HepG2 (cell line): ENCODE measurements around the gene LHPP. TPM values are rescaled to one million over a fixed set of nuclear protein-coding genes. Genes with fewer than 3 reads are reported as not detected.

ENCODE experiments used
- ATAC-seq: fragments of 200-7000 bp; cut with Tn5 transposase; 3 replicates; pipeline ENCODE4 v1.9.1; 2020; ENCODE audit warnings: mild to moderate bottlenecking, moderate library complexity
- BruUV-seq: library from RNA; stranded (reverse); fragments of 400-500 nt; replicated peaks from 2 replicates; lab custom pipeline; 2021; lab: Mats Ljungman, UMichigan
- CTCF ChIA-PET: fragments of 300-600 bp; formaldehyde crosslinking; extraction: SDS; loops from one replicate; lab custom pipeline; 2021; ENCODE audit warnings: low total read pairs, inconsistent platforms, low intra/inter-chr PET ratio; lab: Yijun Ruan, JAX
- POLR2A ChIA-PET: fragments of 350-600 bp; sonication (Branson Sonifier 250); formaldehyde crosslinking; loops from one replicate; lab custom pipeline; 2020; ENCODE audit warnings: antibody characterized with exemption, inconsistent platforms; lab: Yijun Ruan, JAX
- DNase-seq: peaks from one replicate; pipeline ENCODE4 v3.0.0-alpha.2; 2015; ENCODE audit warnings: low spot score
- FAIRE-seq: peaks from 3 replicates; lab custom pipeline; 2011; peaks lifted over from hg19 to GRCh38; lab: Jason Lieb, UNC
- H2AFZ ChIP-seq: one replicate; pipeline ENCODE4 v1.6.1; 2011; ENCODE audit warnings: low read length, inconsistent platforms
- H3K27ac ChIP-seq: fragments of 300-600 bp; 3 replicates; pipeline ENCODE4 v1.8.0; 2011; ENCODE audit warnings: mixed run types, mild to moderate bottlenecking, mixed read lengths, low read length, inconsistent platforms; ENCODE audit not compliant: insufficient read depth; ENCODE audit errors: extremely low read length
- H3K27me3 ChIP-seq, 2 experiments: fragments of 200-600 bp in 1 of 2; 2 replicates in 1 of 2; 3 replicates in 1 of 2; pipeline versions ENCODE4 v1.6.0 to v1.8.0; 2011; ENCODE audit warnings: low read length in 2 of 2, mild to moderate bottlenecking in 2 of 2, moderate library complexity in 2 of 2, inconsistent platforms in 1 of 2; ENCODE audit not compliant: insufficient read depth in 2 of 2, control insufficient read depth in 1 of 2
- H3K36me3 ChIP-seq, 2 experiments: fragments of 200-600 bp in 1 of 2; replicated peaks in 1 of 2; 2 replicates in 1 of 2; 3 replicates in 1 of 2; pipeline versions ENCODE4 v1.5.1 to v1.8.0; 2011; ENCODE audit warnings: low read length in 2 of 2, inconsistent platforms in 1 of 2; ENCODE audit not compliant: insufficient read depth in 2 of 2, control insufficient read depth in 1 of 2
- H3K4me1 ChIP-seq: 2 replicates; pipeline ENCODE4 v1.5.1; 2012; ENCODE audit warnings: low read length, inconsistent platforms; ENCODE audit not compliant: insufficient read depth
- H3K4me2 ChIP-seq: 2 replicates; pipeline ENCODE4 v1.6.0; 2011; ENCODE audit warnings: low read depth, low read length, inconsistent platforms
- H3K4me3 ChIP-seq, 3 experiments: fragments of 200-600 bp in 1 of 3; sonication (generic), shearing (Covaris generic) in 1 of 3; replicated peaks in 1 of 3; 2 replicates each; pipeline ENCODE4 v1.5.1; 2011 to 2016; ENCODE audit warnings: low read length in 3 of 3, inconsistent platforms in 2 of 3, low read depth in 2 of 3, mild to moderate bottlenecking in 2 of 3, control low read depth in 1 of 3, mixed read lengths in 1 of 3; ENCODE audit not compliant: insufficient read depth in 1 of 3
- H3K79me2 ChIP-seq: one replicate; pipeline ENCODE4 v1.6.1; 2011; ENCODE audit warnings: low read length, inconsistent platforms; ENCODE audit not compliant: insufficient read depth
- H3K9ac ChIP-seq: 2 replicates; pipeline ENCODE4 v1.6.0; 2011; ENCODE audit warnings: mild to moderate bottlenecking, low read depth, low read length, inconsistent platforms; ENCODE audit not compliant: insufficient read depth
- H3K9me3 ChIP-seq: 2 replicates; pipeline ENCODE4 v1.5.1; 2012; ENCODE audit warnings: mild to moderate bottlenecking, low read length
- H4K20me1 ChIP-seq: 2 replicates; pipeline ENCODE4 v1.6.0; 2011; ENCODE audit warnings: inconsistent platforms, mild to moderate bottlenecking, low read length, moderate library complexity; ENCODE audit not compliant: insufficient read depth
- KDM2A ChIP-seq: sonication (generic); formaldehyde crosslinking; IDR thresholded peaks from 2 replicates; pipeline ENCODE4 v1.4.0; 2020; ENCODE audit warnings: low read depth, missing genetic modification reagents, borderline replicate concordance
- KLF11 ChIP-seq: IDR thresholded peaks from 2 replicates; pipeline ENCODE4 v1.6.1; 2016; ENCODE audit warnings: missing compliant biosample characterization
- MEIS1 ChIP-seq: sonication (generic); formaldehyde crosslinking; IDR thresholded peaks from 2 replicates; pipeline ENCODE4 v1.9.0; 2021; ENCODE audit warnings: mild to moderate bottlenecking, missing genetic modification reagents, moderate library complexity, borderline replicate concordance
- NBN ChIP-seq: fragments of 450-650 bp; conservative IDR thresholded peaks from 2 replicates; pipeline ENCODE4 v1.6.1; 2017
- NKX3-1 ChIP-seq: sonication (generic); formaldehyde crosslinking; IDR thresholded peaks from 2 replicates; pipeline ENCODE4 v1.5.0; 2020; ENCODE audit warnings: missing genetic modification reagents
- PITX1 ChIP-seq: sonication (generic); formaldehyde crosslinking; IDR thresholded peaks from 2 replicates; pipeline ENCODE4 v1.5.1; 2020; ENCODE audit warnings: mild to moderate bottlenecking, missing genetic modification reagents
- RNF2 ChIP-seq: fragments of 450-650 bp; conservative IDR thresholded peaks from 2 replicates; pipeline ENCODE4 v1.6.1; 2016; ENCODE audit warnings: low read depth
- SCMH1 ChIP-seq: sonication (generic); formaldehyde crosslinking; IDR thresholded peaks from 2 replicates; pipeline ENCODE4 v1.9.0; 2021; ENCODE audit warnings: missing genetic modification reagents, mild to moderate bottlenecking, borderline replicate concordance
- SMARCC2 ChIP-seq: fragments of 450-650 bp; IDR thresholded peaks from 2 replicates; pipeline ENCODE4 v1.6.1; 2017; ENCODE audit warnings: antibody characterized with exemption, mild to moderate bottlenecking
- YEATS2 ChIP-seq: sonication (generic); formaldehyde crosslinking; IDR thresholded peaks from 2 replicates; pipeline ENCODE4 v1.4.0; 2020; ENCODE audit warnings: missing genetic modification reagents, borderline replicate concordance
- ZFAT ChIP-seq: sonication (generic); formaldehyde crosslinking; conservative IDR thresholded peaks from 2 replicates; pipeline ENCODE4 v1.8.1; 2023; ENCODE audit warnings: missing genetic modification reagents, inconsistent platforms
- ZNF296 ChIP-seq: sonication (generic); formaldehyde crosslinking; conservative IDR thresholded peaks from 2 replicates; pipeline ENCODE4 v1.5.0; 2020; ENCODE audit warnings: mild to moderate bottlenecking, missing genetic modification reagents
- ZNF557 ChIP-seq: sonication (generic); formaldehyde crosslinking; IDR thresholded peaks from 2 replicates; pipeline ENCODE4 v1.4.0; 2020; ENCODE audit warnings: missing genetic modification reagents
- ZNF746 ChIP-seq: sonication (generic); formaldehyde crosslinking; IDR thresholded peaks from 2 replicates; pipeline ENCODE4 v1.8.0; 2022; ENCODE audit warnings: mild to moderate bottlenecking, missing genetic modification reagents
- ZNF768 ChIP-seq: sonication (generic); formaldehyde crosslinking; IDR thresholded peaks from 2 replicates; pipeline ENCODE4 v1.4.0; 2020; ENCODE audit warnings: missing genetic modification reagents
- ZSCAN30 ChIP-seq: sonication (generic); formaldehyde crosslinking; IDR thresholded peaks from 2 replicates; pipeline ENCODE4 v1.5.0; 2020; ENCODE audit warnings: mild to moderate bottlenecking, missing genetic modification reagents
- WGBS: methylation state at CpG from one replicate; pipeline ENCODE4 v1.1.6; 2017; ENCODE audit warnings: low lambda C conversion rate; 5-methylcytosine and 5-hydroxymethylcytosine counted together
- in situ Hi-C: cut with HindIII; loops from 2 replicates; pipeline ENCODE4 v1.10.0; 2017; ENCODE audit warnings: low pct_unique_long_range_greater_than_20kb; ENCODE audit not compliant: extremely low pct_ligation_motif_present
- intact Hi-C: fragments of 100-400 bp; cut with micrococcal nuclease; formaldehyde crosslinking; loops from one replicate; pipeline ENCODE4 v1.10.0; 2022; ENCODE audit not compliant: unreplicated experiment
- polyA plus RNA-seq, 8 experiments: library from polyadenylated mRNA; depleted of rRNA in 3 of 8; stranded (reverse) in 7 of 8; unstranded in 1 of 8; fragments of >200 nt; fragmentation: Illumina TruSeq in 4 of 8; extraction: Trizol in 4 of 8; gene quantifications; 2 replicates each; pipeline versions ENCODE4 v1.2.1 to v1.2.3, GENCODE V29; 2011 to 2016; ENCODE audit warnings: low read depth in 4 of 8, missing spikeins in 1 of 8, mixed read lengths in 1 of 8; ENCODE audit not compliant: insufficient read depth in 1 of 8
- total RNA-seq, 5 experiments: library from RNA; depleted of rRNA; stranded (reverse); fragments of >200 nt; fragmentation: Illumina TruSeq; extraction: Trizol; gene quantifications; 2 replicates each; pipeline ENCODE4 v1.2.3, GENCODE V29; 2016; ENCODE audit warnings: low read depth in 1 of 5
- TF ChIP-seq, protein P1 (sequence below): fragments of 450-650 bp; IDR thresholded peaks from 2 replicates; pipeline ENCODE4 v1.6.1; 2016
- TF ChIP-seq, protein P2 (sequence below): sonication (generic); formaldehyde crosslinking; IDR thresholded peaks from 2 replicates; pipeline ENCODE4 v1.4.0; 2020; ENCODE audit warnings: missing genetic modification reagents

The LHPP gene
- total and polyA plus RNA-seq, 2 of the 13 experiments (the other 11 are each of a cell fraction or from before 2014, with no cell fraction given) = 5.2 to 13.1 TPM

DNA sequence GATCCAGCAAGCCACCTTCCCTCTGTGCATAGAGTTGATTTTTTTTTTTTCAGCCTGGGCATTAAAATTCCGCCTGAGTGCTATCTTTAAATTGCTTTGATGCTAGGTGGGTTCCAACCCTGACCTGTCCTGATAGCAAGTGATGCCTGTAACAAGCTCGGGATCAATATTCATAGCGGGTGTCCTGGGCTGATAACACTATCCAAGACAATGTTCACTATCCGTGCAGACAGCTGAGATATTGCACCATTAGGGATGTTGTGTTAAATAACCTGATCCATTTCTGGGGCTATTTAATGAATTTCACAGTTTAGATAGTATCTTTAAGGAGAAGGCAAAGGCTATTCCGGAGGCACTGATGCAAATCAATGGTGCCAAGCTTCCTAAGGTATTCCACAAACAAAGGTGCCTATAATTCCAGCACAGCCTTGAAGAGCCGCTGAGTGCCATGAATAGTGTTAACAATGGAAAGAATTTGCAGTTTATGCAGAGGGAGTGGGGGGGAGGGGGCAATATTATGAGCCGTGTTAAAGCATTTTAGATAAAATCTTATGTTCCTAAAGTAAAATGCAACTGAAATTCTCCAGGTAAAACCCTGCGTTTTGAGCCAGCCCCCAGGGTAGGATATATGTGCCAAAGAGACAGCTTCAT is 7.5 kb upstream of the LHPP start:
- POLR2A ChIA-PET = interaction anchor here (0.6 kb wide), 1 partner anchor 1500 kb away, joined by 3 read pairs; the partner anchor contains the start of gene C10orf88
- no peak overlapping the region for H3K27ac ChIP-seq
- no peak for DNase-seq
- no peaks in the 10 kb centered on the region for H4K20me1 ChIP-seq
- H3K79me2 ChIP-seq = no peaks in the 10 kb centered on the region
- H3K4me2 ChIP-seq = no peak overlapping the region
- H3K4me1 ChIP-seq = peaks cover 20% of the 10 kb centered on the region
- H2AFZ ChIP-seq = no peak overlapping the region
- H3K9me3 ChIP-seq = no peaks in the 10 kb centered on the region
- H3K4me3 ChIP-seq = no peak overlapping the region
- intact Hi-C loops = no loop called here
- TF ChIP-seq NKX3-1 (CRISPR knock-in tag) (no peak), YEATS2 (CRISPR knock-in tag) (no peak), SMARCC2 (no peak), NBN (no peak), ZFAT (CRISPR knock-in tag) (no peak), SCMH1 (CRISPR knock-in tag) (no peak), KDM2A (CRISPR knock-in tag) (no peak), ZNF746 (CRISPR knock-in tag) (no peak), RNF2 (no peak), ZNF557 (CRISPR knock-in tag) (no peak), ZSCAN30 (CRISPR knock-in tag) (no peak), PITX1 (CRISPR knock-in tag) (no peak), MEIS1 (CRISPR knock-in tag) (no peak), ZNF768 (CRISPR knock-in tag) (no peak), KLF11 (CRISPR knock-in tag) (no peak), ZNF296 (no peak)
- TF ChIP-seq, protein P1, sequence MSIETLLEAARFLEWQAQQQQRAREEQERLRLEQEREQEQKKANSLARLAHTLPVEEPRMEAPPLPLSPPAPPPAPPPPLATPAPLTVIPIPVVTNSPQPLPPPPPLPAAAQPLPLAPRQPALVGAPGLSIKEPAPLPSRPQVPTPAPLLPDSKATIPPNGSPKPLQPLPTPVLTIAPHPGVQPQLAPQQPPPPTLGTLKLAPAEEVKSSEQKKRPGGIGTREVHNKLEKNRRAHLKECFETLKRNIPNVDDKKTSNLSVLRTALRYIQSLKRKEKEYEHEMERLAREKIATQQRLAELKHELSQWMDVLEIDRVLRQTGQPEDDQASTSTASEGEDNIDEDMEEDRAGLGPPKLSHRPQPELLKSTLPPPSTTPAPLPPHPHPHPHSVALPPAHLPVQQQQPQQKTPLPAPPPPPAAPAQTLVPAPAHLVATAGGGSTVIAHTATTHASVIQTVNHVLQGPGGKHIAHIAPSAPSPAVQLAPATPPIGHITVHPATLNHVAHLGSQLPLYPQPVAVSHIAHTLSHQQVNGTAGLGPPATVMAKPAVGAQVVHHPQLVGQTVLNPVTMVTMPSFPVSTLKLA = no peak
- TF ChIP-seq, protein P2, sequence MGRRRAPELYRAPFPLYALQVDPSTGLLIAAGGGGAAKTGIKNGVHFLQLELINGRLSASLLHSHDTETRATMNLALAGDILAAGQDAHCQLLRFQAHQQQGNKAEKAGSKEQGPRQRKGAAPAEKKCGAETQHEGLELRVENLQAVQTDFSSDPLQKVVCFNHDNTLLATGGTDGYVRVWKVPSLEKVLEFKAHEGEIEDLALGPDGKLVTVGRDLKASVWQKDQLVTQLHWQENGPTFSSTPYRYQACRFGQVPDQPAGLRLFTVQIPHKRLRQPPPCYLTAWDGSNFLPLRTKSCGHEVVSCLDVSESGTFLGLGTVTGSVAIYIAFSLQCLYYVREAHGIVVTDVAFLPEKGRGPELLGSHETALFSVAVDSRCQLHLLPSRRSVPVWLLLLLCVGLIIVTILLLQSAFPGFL (CRISPR knock-in tag) = no peak
- TF ChIP-seq, all 625 proteins: peak for 0
- CTCF ChIA-PET = no interaction called here
- in situ Hi-C loops = no loop called here
- BruUV-seq = no TSS peak
- ATAC-seq (no peak), FAIRE-seq (no peak)
- peaks cover 7 to 42% of the 10 kb centered on the region in 2 experiments for H3K27me3 ChIP-seq
- no peak overlapping the region for H3K9ac ChIP-seq
- no peaks in the 10 kb centered on the region for H3K36me3 ChIP-seq
- 10% methylated on average over 8 of the region's 8 CpGs for WGBS
